Measurements from ENCODE around the gene TRIM41.

DNA sequence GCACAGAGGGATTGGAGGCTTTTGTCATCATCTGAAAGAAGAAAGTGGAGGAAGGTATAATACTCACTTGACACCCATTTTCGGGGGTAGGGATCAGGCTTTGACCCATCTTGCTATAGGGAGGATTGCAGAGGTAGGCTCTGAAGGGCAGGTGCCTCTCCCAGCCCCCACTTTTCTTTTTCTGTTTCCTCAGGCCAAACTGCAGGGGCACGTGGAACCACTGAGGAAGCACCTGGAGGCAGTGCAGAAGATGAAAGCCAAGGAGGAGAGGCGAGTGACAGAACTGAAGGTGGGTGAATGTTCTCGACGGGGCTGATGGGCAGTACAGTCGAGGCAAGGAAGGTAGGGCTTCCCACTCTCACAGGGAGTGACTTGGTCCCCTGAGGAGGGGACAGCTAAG lies 7.5 kb downstream of the TRIM41 start:
- TF ChIP-seq, protein P1, sequence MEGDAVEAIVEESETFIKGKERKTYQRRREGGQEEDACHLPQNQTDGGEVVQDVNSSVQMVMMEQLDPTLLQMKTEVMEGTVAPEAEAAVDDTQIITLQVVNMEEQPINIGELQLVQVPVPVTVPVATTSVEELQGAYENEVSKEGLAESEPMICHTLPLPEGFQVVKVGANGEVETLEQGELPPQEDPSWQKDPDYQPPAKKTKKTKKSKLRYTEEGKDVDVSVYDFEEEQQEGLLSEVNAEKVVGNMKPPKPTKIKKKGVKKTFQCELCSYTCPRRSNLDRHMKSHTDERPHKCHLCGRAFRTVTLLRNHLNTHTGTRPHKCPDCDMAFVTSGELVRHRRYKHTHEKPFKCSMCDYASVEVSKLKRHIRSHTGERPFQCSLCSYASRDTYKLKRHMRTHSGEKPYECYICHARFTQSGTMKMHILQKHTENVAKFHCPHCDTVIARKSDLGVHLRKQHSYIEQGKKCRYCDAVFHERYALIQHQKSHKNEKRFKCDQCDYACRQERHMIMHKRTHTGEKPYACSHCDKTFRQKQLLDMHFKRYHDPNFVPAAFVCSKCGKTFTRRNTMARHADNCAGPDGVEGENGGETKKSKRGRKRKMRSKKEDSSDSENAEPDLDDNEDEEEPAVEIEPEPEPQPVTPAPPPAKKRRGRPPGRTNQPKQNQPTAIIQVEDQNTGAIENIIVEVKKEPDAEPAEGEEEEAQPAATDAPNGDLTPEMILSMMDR (conservative IDR thresholded peaks at IDR 0.05; ENCODE audit: low read depth, low read length): no peak
- TF ChIP-seq EZH2 (IDR thresholded peaks at IDR 0.05; ENCODE audit: low read length, unreplicated experiment) (no peak), EZH2phosphoT487 (IDR thresholded peaks at IDR 0.05; ENCODE audit: borderline replicate concordance, low read length) (no peak)

All from PC-3 (cell line).